GM21526 (cell line): ENCODE results near the gene PVALB.

ENCODE experiments used
- ATAC-seq: cut with Tn5 transposase; IDR thresholded peaks from one replicate; pipeline ENCODE4 v1.9.1; 2021; ENCODE audit warnings: moderate library complexity; ENCODE audit not compliant: unreplicated experiment, low FRiP score

The PVALB gene

DNA sequence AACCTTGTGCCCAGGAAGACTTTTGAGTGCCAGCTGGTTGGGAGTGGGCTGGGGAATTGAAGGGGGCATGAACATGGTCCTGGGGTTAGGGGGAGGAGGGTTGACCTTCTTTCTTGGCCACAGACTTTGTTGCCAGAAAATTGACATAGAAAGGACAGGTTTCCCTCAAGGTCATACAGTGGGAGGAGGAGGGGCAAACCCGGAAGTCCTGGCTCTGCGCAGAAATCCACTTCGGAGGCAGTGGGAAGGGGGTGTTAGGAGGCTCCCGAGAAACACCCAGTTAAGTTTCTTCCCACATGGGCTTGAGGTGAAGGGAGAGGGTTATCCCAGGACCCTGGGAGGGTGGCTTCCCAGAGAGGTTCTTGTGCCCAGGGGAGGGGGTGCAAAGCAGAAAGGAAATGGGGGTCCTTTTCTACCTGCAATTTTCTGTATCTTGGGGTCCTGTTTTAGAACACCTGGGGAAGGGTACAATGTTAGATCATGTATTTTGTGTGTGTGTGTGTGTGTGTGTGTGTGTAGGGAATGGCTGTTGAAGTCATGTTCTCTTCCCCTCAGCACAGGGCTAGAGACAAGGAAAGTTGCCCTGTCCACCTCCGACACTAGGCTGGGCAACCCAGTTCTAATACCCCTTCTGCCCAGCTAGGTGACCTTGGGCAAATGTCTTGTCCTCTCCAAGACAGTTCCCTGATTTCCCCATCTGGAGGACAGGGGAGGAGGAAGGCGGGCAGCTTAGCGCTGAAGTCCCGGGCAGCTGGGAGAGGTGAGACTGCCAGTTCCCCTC is 1.1 kb downstream of the PVALB start:
- no peak for ATAC-seq

DNA sequence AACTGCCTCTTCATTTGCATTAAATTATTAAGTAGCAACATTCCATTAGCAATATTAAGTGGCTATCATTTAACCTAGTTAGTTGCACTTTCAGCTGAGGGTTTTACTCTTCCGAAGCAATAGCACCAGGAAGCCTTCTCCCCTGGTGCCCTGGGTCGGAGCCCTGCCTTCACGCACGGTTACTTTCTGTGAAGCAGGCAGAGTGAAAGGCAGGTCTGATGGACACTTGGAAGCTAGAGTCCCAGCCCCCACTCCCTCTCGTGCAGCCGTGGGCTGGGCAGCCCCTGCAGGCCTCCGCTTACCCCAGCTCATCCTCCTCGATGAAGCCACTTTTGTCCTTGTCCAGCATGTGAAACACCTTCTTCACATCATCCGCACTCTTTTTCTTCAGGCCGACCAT is 2.0 kb downstream of the PVALB start:
- no peak for ATAC-seq

DNA sequence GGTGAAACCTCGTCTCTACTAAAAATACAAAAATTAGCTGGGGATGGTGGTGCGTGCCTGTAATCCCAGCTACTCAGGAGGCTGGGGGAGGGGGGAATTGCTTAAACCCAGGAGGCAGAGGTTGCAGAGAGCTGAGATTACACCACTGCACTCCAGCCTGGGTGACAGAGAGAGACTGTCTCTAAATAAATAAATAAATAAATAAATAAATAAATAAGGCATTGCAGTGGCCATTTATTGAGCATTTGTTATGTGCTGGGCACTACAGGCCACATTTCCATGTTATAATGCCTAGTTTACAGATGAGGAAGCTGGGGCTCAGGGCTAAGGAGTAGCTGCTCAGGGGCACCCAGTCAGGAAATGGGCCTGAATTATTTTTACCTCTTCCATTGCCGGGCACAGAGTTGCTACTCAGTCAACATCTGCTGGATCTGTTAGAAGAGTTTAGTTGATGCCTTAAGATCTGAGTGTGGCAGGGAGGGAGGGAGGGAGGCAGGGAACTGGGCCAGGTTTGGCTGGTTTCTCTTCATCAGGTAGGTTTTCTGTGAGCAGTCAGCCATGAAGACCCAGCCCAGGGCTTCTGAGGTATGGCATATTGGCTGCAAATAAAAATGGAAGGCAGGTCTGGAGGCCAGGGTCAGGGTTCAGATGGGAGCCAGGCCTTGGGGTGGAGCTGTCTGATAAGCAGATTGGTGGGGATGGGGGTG is 5.6 kb downstream of the PVALB start:
- no peak for ATAC-seq

DNA sequence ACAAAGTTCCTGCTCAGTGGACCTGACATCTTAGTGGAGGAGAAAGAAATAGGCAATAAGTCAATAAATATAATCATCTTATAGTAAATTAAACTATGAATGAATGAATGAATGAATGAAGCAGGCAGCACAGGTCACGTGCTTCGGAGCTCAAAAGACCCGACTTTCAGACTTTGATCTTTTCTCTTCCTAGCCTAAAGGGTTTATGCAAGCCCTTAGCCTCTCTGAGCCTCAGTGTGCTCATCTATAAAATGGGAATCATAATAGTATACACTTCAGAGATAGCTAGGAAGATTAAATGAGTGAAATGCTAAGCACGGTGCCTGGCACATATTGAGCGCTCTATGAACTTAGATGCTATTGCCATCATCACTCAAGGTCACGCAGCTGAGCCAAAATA is 7.5 kb downstream of the PVALB start:
- no peak for ATAC-seq

DNA sequence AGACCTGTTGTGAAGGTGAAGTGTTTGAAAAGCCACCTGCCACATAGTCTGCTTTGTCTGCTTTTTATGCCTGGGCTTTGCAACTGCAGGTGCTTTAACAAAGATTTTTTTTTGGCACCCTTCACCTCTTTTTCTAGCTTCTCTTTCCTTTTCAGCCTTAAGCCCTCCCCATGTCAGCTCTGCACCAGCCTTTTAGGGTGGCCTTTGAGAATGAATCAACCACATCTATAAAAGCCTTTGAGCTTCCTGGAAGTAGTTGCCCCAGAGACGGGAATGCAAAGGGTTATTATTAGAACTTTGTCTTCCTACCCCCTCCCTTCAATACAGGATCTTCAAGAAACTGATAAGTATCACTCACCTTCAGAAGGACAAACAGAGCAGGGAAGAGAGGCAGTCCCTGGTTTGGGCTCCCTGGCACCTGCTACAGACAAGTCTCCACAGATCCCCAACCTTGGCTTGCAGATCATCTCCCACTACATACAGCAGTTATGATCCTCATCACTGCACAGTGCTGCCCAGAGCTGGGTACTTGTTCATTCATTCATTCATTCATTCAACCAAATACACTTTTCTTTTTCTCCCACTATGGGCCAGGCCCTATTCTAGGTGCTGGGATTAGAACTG is 8.0 kb downstream of the PVALB start:
- no peak for ATAC-seq

DNA sequence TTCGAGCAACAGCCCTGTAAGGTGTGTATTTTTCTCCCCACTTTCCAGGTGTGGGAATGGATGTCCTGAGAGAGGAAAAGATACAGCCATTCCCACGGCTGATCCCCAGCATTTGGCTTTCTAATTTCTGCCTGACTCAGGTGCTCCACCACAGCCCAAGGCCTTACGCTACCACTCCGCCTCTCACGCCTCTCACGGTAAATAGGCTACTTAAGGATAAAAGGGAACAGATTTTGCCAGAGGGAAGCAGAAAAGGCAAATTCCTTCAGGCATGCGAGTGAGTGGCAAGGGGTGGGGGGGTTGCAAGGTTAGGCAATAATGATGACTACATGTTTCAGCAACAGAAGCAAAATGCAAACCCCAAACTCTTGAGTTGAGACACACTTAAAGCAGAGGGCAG is 9.2 kb downstream of the PVALB start:
- ATAC-seq: no peak

DNA sequence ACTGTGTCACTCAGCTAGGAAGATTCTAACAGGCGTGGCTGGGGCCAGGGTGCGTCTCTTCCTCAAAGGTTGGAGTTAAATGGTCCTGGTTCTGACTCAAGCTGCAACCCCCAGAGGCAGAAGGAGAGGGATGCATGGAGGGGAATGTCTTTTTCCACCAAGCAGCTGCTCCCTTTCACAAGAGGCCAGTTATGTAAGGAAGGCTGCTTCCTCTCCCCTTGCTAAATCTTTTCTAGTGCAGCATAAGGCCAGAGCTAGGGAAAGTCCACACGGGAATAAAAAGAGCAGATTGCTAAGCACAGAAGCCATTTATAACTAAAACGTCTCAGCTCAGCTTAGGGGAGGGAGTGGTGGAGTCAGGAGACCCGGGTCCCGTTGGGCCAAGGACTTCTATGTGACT is 10.0 kb downstream of the PVALB start:
- no peak for ATAC-seq

DNA sequence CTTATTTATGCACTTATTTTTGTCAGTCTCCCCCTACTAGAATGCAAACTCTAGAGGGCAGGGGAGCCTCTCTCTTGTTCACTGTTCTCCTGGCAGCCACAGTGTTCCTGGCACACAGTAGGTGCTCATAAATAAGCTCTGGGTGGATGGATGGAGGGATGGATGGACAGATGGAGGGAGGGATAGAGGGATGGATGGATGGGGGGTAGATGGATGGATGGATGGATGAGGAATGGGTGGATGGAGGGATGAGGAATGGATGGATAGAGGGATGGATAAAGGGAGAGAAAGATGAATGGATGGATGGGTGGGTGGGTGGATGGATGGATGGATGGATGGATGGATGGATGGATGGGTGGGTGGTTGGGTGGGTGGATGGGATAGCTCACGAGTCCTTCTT is 13.5 kb downstream of the PVALB start:
- no peak for ATAC-seq

DNA sequence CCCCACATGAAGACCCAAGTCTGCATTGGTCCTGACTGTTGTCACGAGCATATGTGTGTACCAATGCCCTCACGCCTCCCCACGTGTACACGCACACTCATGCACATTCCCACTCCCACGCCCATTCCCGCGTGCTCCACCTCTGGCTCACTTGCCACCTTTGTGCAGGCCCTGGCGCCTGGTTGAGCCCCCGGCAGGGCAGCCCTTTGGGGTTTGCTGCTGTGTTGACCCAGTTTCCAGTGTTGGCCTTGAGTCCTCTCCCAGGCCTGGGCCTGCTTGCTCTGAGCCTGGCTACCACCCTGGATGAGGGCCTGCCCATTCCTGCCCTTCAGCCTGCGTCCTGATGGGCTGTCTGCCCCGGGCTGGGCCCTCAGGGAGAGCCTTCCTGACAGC is 18.2 kb downstream of the PVALB start:
- ATAC-seq: no peak

DNA sequence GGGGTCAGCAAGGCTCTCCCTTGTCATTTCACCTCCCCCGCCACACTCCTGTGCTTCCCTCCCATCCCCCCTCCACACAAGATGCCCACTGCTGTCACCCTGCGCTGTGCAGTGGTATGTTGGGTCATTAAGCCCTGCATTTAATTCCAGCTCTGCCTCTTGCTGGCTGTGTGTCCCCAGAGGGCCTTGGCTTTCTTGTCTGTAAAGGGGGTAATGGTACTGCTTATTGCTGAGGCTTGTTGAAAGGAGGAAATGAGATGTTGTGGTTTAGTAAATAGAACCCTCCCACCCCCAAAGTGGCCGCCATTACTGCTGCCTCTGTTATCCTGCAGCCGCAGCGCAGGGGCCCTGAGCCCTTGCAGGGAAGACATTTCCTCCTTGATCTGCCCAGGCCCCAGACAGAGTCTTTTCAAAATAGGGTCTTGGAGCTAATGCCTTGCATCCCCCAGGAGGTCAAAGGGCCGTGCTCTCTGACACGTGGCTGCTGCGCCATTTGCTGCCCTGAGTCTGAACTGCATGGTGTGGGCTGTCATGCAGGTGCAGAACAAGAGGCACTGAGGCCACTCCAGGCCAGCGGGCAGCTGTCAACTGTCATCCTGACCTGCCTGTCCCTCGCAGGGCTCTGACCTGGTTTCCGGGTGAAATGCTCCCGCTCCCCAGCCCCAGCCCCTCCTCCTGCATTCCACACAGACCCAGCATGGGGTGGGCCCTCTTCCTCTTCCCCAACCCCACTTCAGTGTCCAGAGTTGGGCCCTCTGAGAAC is 18.7 kb downstream of the PVALB start:
- ATAC-seq: no peak

DNA sequence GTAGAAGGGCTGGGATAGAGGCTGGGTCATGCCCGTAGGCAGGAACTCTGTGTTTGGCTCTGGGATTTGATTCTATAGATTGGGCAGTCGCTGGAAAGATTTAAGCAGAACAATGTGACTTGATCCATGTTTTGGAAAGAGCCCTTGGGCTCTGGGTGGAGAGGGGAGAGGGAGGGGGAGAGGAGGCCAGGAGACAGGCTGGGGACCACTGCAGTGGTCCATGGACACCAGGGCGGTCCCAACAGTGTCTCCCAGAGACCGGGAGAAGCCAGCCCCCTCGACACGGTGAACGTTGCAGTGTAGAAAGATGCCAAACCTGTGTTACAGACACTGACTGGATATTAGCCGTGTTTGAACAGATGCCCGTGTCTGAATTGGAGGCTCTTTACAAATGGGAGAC is 19.5 kb downstream of the PVALB start:
- no peak for ATAC-seq

DNA sequence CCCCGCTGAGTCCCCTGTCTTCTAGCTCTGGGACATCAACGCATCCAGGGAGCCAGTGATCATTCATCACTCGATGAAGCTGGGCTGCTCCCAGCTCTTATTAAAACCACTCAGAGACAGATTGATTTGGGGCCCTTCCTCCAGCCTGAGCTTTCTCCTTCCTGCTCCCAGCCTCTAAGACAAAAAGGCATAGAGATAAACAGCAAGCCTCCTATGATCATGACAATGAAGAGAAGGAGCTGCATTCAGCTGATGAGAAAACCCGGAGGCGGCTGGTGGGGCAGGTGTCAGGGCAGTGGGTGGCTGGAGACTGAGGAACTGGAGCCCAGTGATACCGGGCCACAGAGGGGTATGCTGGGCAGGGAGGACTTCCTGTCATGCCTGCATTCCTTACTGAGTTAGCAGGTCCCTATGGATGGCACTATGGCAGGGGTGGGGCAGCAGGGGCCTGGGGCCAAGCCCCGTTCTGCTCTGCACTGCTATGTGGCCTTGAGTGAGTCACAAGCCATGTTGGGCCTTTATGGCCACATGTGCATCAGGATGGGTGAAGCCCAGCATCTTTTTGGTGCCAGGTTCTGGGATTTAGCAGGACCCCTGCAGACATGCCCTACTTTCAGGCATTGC is 20.2 kb downstream of the PVALB start:
- ATAC-seq: no peak

DNA sequence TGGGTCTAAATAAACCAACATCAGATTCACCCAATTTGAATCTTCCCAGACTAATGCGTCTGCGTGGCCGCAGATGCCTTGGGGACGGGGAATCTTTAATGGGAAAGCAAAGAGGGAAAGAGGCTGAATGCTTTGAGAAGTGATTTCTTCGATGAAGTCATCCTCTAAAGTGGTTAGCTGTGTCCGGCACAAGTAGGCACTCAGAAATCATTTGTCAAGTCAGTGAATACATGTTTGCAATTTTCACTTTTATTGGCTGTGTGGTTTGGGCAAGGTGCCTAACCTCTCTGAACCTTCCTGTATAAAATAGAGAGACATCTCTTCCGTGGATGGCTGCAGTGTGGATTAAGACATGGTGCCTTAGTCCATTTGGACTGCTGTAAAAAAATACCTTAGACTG is 21.2 kb downstream of the PVALB start:
- no peak for ATAC-seq

DNA sequence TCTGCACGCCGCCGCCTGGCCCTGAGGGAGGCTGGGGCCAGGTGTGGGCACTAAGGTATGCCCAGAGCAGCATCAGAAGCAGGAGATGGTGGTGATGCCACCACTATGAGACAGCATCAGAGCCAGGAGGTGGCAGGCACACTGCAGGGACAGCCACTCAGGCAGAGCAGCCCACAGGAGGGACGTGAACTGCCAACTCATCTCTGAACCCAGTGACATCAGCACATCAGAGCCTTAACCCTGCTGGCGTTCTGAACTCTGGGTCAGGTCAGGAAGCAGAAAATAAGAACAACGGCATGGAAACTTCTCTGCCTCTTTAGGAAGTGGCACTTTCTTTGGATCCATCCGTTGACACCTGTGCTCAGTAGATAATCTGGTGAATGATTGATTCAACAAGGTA is 26.2 kb downstream of the PVALB start:
- ATAC-seq: no peak

DNA sequence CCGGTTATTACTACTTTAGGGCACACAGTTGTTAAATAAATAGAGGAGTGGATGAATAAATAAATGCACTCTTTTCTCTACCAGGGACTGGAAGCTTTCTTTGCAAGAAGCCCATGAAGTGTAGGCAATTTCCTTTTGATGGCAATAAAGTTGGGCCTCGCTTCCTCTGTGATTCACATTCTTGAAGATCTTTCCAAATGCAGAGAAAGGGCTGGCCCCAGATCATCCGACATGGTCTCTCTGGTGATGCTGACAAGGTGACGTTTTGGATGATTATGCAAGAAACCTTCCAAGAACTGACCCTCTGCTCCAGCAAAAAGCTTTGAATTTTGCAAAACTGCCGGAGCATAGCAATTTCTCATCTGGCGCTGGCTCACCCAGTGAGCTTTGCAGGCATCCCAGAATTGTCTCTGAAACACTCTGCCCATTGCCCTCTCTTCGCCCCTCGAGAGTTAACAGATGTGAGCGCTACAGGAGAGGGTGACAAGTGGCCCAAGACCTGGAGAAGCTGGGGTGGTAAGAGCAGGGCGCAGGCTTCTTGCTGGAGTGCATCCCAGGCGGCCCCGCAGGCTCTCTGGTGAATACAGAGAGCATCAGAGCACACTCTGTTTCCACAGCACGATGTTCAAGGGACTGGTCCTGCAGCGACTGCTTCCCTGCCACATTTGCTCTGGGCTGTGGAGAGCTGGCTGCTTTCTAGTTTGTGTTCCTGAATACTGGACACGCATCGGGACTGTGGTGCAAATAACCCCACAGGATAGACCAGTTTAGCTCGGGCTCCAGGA is 29.4 kb downstream of the PVALB start:
- no peak for ATAC-seq

DNA sequence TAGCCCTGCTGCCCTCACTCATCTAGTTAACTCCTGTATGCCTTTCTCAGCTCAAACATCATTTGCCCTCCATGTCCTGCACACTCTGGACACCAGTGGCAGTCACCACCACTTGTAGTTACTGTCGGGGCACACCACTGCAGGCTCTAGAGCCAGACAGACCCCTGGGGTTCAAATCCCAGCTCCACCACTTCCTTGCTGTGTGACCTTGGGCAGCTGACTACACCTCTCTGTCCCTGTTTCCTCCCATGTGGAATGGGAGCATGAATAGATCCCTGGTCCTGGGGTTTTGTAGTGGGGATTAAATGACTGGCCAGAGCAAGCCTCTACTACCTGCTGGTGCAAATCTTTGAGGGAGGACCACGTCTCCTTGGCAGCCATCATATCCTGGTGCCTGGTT is 33.1 kb downstream of the PVALB start:
- no peak for ATAC-seq

DNA sequence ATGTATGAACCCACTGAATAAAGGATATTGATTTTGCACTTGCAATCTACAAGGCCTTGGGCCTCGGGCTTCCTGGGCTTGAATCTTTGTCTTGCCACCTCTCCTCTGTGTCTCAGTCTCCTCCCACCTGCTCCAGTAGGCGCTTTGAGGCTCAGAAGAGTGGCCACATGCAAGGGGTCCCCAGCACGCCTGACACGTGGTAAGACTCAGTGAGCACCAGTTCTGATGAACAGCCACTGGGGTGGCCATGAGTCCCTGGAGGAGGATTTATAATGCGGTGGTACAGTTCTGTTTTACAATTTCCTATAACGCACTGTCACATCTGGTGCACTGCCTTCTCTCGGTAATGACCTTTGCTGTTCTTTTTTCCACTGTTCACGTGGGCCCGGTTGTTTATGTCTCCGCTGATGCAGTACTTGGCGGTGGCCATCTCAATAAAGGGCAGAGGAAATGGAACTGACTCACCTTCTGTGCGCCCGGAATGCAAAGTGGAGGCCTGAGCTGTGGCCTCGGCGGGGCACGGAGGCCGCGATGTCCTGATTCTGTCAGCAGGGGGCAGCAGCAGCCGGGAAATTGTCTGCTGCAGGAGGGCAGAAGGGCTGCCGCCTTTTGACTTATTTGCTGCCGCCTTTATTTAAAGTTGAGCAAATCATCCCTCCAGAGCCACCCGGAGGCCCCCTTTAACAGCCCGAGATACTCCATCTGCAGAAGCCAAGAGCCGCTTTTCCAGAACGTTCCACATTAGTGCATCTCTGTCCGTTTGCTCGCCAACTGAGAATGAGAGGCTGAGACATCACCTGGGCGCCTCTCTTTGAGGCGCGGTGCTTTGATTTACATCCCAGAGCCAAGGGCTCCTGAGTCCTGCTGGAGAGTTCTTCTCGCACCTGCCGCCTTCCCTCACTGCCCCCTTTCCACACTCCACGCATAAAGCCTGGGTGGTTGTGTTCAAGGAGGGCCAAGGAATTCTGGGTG is 34.9 kb downstream of the PVALB start:
- no peak for ATAC-seq

DNA sequence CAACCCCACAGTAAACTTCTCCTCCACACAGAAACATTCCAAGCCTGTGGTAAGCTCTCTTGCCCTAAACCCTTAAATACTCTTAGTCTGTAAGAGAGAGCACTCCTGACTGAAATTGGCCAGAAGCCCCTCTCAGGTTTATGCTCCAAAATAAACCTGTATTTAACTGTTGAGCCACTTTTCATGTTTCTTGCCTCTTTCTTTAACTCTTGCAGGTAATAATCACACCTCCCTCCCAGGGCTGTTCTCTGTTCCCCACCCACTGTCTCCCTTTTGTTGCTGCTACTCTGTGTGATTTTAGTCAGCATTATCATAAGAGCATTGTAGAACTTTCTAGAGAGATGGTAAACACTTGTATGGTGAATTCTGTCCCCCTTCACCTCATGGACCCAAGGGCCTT is 38.8 kb downstream of the PVALB start:
- no peak for ATAC-seq

DNA sequence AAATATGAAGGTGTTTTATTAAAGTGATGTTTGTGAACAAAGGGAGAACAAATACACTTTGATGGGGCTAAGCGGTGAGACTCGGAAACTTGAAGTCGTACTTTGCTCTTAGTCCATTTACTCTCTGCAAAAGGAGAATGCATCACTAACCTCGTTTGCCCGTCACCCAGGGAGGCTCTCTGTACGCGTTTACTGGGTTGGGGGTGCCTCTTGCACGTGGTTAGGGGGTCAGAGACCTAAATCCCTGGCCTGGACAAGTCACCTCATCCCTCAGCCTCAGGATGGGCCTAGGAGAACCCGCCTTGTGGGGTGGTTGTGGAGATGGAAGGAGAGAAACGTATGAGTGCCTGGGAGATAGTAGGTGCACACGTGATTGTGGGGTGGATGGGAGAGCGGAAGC is 40.1 kb downstream of the PVALB start:
- ATAC-seq: no peak
